ENCODE data around the gene PRDM16.

Gene PRDM16

DNA sequence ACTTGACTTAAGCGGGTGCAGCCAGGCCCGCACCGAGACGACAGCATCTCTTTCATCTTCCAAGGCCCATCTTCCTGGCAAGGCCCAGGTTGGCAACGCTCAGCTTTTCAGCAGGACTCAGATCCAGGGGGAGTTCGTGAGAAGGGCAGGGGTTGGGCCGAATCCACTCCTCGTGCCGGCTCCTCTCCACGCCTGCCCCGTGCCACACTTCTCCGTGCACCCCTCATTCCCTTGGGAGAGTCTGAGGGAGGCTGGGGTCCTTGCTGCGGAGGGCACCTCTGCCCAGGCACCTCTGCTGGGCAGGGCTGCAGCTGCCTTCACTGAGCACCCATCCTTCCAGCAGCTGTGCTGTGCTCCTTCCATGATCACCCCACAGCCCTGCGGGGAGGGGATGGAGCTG is 22.3 kb downstream of the PRDM16 start:
- H3K4me3 ChIP-seq (ENCODE audit: low read depth, low read length): no peak overlapping the region
- DNase-seq (ENCODE audit: low read depth): no peak
- TF ChIP-seq, protein P1, sequence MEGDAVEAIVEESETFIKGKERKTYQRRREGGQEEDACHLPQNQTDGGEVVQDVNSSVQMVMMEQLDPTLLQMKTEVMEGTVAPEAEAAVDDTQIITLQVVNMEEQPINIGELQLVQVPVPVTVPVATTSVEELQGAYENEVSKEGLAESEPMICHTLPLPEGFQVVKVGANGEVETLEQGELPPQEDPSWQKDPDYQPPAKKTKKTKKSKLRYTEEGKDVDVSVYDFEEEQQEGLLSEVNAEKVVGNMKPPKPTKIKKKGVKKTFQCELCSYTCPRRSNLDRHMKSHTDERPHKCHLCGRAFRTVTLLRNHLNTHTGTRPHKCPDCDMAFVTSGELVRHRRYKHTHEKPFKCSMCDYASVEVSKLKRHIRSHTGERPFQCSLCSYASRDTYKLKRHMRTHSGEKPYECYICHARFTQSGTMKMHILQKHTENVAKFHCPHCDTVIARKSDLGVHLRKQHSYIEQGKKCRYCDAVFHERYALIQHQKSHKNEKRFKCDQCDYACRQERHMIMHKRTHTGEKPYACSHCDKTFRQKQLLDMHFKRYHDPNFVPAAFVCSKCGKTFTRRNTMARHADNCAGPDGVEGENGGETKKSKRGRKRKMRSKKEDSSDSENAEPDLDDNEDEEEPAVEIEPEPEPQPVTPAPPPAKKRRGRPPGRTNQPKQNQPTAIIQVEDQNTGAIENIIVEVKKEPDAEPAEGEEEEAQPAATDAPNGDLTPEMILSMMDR (IDR thresholded peaks at IDR 0.05; ENCODE audit: low read depth, low read length, missing control alignments): no peak

DNA sequence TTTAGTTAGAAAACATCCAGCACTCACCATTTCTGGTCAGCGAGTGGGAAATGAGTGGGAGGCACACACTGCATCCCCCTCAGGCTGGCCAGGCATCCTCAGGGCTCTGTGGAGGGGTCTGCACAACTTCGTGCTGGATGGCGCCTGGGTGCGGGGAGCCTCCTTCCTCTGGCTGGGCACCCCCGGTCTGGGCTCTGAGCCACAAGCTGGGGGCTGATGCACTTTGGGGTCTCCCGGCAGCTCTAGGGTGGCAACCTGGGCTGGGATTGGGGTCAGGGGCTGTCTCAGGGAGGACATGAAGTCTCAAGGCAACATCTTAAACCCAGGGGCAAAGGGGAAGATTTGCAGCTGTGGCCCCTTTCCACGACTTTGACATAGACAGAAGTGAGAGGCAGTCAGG is 23.5 kb downstream of the PRDM16 start:
- TF ChIP-seq, protein P1 (IDR thresholded peaks at IDR 0.05; ENCODE audit: low read depth, low read length, missing control alignments): no peak
- no peak for DNase-seq (ENCODE audit: low read depth)
- no peak overlapping the region for H3K4me3 ChIP-seq (ENCODE audit: low read depth, low read length)

DNA sequence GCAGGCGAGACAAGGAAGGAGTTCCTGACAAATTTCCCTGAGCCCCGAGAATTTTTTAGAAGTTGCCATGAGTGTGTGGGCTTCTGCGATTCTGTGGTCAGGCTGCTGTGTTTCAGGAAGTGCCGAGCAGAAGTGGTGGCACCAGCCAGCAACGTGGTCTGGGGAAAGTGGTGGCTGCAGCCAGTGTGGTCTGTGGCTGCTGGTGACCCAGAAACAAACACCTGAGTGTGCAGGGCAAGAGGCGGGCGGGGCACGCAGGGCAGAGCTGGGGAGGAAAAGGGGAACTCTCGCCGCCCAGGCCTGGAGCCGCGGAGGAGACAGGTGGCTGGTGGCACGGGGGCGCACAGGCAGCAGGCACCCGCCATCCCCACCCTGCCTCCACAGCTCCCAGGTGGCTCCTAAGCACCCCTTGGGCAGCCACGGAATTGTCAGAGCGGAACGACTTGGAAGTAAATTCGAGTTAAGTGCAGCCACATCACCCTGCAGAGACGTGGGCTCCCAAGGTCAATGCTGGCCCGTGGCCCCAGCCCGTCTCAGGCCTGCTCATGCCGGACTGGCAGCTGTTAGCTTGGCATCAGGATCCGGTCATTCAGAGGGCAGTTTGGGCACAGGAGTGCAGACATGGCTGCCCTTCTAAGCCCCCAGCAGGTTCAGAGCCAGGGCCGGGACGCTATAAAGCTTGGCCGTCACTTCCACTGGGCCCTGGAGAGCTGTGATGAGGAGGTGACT is 25.1 kb downstream of the PRDM16 start:
- no peak overlapping the region for H3K4me3 ChIP-seq (ENCODE audit: low read depth, low read length)
- TF ChIP-seq, protein P1 (IDR thresholded peaks at IDR 0.05; ENCODE audit: low read depth, low read length, missing control alignments): no peak
- DNase-seq (ENCODE audit: low read depth): no peak

DNA sequence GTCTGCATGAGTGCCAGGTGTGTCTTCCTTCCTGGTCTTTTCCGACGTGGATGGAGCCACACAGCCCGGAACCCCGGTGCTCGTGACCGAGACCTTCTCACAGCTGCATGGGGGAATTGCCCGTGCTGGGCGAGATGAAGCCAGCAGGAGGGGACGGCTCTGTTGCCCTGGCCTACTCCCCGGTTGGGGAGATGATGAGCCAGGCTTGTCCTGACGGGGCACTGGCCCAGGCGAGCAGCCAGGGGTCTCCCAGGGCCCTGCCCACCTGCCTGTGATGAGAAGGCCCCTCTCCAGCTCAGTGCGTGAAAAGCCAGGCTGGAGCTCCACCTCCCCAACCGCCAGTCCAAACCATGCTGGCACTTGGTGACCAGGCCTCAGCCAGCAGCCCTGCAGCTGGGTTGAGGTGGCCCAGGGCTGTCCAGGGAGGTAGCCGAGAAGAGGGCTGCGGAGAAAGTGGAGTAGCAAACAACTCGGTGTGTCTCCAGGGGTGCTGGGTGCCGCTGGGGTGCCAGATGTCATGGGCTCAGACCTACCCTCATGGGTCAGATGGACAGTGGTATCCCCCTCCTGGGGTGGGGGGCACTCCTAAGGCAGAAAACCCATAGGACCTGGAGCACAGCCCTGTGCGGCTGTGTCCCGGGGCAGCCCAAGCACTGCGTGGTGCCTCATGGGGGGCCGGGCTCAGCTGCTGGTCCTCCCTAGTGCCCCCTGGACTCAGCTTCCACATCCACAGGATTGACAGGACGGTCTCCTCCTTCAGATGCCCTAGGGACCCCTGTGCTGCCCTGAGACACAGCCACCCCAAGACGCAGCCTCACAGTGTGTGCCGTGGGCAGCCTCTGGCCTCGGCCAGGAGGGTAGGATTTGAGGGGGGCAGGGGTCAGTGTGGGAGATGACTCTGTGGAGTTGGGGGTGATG is 26.1 kb downstream of the PRDM16 start:
- DNase-seq (ENCODE audit: low read depth): no peak
- no peak overlapping the region for H3K4me3 ChIP-seq (ENCODE audit: low read depth, low read length)
- TF ChIP-seq, protein P1 (IDR thresholded peaks at IDR 0.05; ENCODE audit: low read depth, low read length, missing control alignments): no peak

DNA sequence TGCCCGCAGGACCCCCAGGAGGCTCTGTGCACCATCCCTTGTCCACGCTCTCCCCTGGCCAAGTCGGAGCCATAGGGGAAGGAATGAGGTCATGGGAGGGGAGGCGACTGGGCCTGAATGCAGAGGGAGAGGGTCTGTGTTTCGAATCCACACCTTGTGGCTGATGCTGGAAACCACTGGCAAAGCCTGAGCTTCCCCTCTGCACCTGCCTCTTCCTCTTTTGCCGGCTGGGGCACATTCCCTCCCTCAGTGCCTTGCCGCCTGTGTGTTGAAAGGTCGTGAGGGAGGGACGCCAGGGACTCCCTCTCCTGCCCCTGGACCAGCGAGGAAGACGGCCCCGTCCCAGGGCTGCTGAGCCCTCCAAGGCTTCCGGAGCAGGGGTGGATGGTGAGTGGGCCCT is 27.3 kb downstream of the PRDM16 start:
- no peak overlapping the region for H3K4me3 ChIP-seq (ENCODE audit: low read depth, low read length)
- TF ChIP-seq, protein P1 (IDR thresholded peaks at IDR 0.05; ENCODE audit: low read depth, low read length, missing control alignments): no peak
- no peak for DNase-seq (ENCODE audit: low read depth)

DNA sequence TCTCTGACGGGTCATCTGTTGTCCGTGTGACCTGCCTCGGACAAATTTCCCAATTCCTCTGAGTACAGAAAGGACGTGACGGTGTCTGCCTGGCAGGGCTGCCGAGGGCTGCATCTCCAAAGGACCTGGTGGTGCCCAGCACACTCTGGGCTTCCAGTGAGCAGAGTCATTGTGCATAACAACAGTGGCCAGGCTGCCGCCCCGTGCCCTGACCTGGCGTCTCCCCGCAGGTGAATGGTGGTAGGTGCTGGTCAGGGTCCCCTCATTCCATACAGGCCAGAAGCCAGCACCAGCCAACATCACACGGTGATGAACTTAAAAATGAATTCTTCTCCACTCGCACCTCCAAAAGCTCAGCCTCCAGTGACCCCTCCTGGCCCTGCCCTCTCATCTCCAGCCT is 28.2 kb downstream of the PRDM16 start:
- no peak for DNase-seq (ENCODE audit: low read depth)
- no peak overlapping the region for H3K4me3 ChIP-seq (ENCODE audit: low read depth, low read length)
- TF ChIP-seq, protein P1 (IDR thresholded peaks at IDR 0.05; ENCODE audit: low read depth, low read length, missing control alignments): no peak
